ENCODE measurements around the gene G6PC3.
"Not testable (repeated sequence)": the region's sequence is repeated elsewhere in the genome, so short reads cannot be mapped to it uniquely, and the experiment has no call there.

G6PC3 gene

DNA sequence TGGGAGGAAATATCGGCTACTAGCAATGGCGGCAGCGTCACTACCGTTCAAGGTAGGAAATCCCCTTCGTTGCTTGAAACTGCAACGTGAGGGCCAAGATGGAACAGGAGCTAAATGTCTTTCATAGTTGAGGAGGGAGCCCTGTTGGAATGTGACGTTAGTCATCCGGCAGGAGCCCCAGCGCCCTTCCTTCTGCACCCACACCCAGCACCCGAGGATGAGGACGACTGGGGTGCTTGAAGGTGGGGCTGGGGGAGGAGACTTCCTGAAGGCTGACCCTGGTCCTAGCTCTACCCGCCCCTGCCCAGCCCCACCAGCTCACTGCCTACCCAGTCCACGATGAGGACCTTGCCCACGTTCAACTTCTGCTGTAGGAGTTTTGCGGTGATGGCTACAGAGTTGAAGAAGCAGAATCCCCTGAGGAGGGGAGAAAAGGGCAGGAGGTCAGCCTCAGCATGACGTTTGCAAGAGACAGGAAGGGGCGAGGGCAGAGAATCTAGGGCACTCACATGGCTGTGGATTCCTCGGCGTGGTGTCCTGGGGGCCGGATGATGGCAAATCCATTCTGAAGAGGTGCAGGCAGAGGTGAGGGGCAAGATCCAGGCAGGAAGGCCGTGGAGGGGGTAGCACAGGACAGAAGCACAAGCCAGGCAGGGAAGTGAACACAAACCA lies 11.9 kb downstream of the G6PC3 start:
- in situ Hi-C loops (cut with MboI; ENCODE audit: low sequenced_read_pairs) = no loop called here

DNA sequence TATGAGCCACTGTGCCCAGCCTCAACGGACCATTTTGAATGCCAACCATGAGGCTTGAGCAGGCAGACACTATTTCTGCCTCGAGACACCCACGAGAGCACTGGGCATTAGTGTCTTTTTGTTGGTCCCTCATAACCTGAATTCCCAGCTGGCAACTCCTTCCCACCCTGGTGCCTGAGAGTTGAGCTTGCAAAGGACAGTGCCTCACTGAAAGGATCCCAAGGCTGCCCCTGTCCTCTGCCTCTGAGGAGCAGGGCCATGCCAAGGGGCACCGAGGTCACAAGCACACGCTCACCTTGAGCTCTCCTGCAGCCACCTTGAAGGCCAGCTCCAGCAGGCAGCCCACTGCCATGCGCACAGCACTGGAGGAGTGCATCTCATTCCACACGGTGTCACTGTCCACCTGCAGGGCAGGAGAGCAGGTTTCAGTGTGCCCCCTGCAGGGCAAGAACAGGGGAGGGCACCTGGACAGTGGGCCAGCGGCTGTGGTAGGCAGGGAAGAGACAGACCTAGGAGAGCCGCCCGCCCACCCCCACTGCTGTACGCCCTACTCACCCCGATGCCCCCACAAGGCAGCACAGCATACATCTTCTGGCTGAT lies 12.8 kb downstream of the G6PC3 start:
- in situ Hi-C loops (cut with MboI; ENCODE audit: low sequenced_read_pairs) = no loop called here

DNA sequence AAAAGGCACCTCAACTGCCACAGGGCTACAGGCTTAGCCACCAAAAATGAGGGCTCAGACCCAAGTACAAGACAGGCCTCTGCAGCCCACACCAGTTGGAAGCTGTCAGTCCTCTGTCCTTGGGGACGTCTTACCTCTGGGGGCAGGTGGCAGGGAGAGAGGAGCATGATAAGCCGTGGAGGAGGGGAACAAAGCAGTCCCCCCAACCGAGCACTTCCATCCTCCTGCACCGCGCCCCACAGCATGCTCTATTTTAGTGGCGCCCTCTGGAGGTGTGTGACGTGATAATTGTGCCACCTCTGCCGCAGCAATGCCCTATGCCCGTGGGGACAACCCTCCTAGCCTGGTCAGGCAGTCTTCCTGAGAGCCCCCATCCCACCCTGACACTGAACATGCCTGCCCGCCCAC lies 13.6 kb downstream of the G6PC3 start:
- in situ Hi-C loops (cut with MboI; ENCODE audit: low sequenced_read_pairs) = no loop called here

DNA sequence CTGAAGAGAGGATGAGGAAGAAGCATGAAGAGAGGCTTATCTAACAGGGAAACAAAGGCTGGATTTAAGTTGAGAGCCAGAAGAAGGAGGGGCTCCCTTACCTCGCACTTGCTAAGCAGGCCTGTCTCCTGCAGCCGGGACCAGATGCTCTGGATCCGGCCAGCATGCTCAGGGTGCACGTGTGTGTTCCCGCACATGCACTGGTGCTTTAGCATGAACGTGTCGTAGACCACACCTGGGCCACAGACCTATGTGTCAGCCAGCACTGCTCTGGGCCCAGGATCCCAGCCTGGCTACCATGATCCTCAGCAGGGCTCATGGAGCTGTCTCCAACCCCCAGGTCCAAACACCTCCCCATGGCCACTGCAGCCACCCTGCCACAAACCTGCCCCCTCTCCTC lies 14.4 kb downstream of the G6PC3 start:
- in situ Hi-C loops (cut with MboI; ENCODE audit: low sequenced_read_pairs) = no loop called here

DNA sequence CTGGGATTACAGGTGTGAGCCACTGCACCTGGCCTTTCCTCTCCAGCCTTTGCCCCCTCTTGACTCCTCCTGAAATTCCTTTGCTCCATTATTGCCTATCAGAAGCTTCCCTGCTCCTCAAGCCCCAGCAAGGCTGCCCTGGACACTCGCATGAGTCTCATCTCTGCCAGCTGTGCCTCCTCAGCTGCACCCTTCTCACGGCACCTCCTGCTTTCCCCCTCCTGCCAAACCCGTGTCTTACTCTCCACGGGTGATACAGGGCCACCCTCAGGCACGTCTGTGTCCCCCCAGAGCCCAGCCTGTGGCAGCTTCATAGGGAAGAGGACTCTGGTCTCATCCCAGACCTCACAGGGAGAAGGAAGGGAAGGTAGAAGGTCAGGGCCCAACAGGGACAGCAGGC lies 15.4 kb downstream of the G6PC3 start:
- in situ Hi-C loops (cut with MboI; ENCODE audit: low sequenced_read_pairs) = no loop called here

DNA sequence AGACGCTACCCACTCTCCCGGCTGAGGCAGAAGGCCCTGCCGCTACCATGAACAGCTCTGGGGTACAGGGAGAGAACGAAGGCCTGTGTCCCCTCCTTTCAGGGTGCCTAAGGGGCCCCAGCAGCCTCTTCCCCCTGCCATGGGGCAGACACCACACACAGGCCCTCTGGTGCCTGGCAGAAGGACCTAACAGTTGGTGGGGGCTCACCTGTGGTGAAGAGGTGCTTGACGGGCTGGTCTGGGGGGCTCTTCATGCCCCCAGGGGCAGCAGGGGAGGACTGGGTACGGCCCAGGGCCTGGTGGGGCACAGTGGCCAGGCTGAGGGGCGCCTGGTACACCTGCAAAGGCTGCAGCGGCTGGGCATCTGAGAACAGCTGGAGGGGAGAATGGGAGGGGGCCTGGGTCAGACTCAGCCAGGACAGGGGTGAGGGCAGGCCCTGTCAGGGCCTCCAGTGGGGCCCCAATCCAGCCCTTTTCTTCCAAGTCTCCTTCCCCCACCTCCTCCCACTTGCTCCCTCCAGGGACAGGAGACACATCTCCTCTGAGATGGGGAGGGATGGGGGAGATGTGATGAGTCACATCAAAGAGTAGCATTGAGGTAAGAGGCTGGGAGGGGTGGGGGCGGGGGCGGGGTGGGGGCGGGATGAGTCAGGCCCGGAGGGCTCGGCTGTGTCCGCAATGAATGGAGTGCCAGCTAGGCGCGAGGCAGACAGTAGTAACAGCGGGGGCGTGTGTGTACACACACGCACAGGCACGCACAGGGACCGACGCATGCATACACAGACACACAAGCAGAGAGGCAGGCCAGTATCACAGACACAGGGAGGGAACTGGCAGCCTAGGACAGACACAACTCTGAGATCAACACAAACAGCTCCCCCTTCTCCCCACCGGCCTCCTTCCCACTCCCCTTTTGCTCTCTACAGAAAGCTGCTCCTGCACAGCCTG lies 16.1 kb downstream of the G6PC3 start:
- in situ Hi-C loops (cut with MboI; ENCODE audit: low sequenced_read_pairs) = no loop called here

DNA sequence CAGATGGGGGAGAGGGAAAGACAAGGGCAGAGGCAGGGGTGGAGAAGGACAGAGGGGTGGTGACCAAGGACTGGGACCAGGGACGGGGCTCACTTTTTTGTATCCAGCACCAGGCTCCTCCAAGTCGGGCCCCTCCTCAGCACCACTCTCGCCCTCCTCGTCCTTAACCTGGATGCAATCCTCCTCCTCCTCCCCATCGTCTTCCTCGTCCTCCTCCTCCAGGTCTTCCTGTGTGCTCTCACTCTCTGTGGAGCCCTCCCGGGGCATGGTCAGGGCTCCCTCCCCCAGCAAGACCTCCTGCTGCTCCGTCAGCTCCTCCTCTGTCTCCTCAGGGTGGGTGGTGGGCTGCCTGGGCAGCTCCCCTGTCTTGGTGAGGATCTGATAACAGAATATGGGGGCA lies 16.8 kb downstream of the G6PC3 start:
- in situ Hi-C loops (cut with MboI; ENCODE audit: low sequenced_read_pairs) = no loop called here

DNA sequence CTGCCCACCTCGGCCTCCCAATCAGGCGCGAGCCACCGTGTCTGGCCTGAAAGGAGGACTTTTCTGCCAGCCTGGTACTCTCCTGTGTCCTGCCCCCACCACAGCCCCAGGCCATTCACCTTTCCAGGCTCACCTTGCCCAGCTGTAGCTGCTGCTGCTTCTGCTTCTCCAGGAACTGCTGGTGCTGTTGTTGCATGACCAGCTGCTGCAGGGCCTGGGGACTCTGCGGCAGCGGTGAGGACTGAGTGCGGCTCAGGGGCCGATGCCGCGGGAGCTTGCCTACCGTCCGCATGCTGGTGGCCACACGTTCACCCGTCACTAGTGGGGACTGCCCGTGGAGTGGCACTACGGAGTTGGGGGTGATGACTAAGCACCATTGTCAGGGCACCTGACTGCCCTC lies 17.7 kb downstream of the G6PC3 start:
- in situ Hi-C loops (cut with MboI; ENCODE audit: low sequenced_read_pairs) = no loop called here

DNA sequence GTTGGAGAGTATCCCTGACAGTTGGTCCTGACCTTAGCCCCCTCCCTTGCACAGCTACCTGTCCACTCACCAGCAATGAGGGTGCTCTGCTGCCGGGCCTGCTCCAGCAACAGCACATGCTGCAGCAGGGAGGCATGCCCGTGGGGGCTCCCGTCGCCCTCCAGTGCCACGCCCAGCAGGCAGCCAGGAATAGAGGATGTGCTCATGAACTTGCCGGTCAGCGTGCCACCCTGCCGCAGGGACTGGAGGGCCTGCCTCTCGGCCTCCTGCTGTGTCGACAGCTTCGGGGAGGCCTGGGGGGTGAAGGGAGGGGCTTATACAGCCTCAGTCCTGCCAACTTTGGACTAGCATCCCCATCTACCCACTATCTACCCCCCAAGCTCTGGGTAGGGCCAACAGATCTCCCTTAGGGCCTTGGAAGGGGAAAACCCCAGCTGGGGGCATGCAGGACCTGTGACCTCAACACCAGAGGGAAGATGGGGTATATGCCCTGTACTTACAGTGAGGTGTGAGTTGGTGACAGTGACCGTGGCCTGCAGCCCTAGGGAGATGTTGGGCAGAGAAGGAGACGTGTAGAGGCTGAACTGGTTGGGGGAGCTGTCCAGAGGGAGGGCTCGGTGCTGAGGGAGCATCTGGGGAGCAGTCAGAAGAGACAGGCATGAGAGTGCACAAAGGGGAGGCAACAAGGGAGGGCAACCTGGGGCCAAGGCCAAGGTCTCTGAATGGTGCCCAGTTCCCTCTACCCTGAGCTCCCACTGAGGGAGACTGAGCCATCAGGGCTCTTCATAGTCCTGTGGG lies 20.9 kb downstream of the G6PC3 start:
- in situ Hi-C loops (cut with MboI; ENCODE audit: low sequenced_read_pairs) = no loop called here

DNA sequence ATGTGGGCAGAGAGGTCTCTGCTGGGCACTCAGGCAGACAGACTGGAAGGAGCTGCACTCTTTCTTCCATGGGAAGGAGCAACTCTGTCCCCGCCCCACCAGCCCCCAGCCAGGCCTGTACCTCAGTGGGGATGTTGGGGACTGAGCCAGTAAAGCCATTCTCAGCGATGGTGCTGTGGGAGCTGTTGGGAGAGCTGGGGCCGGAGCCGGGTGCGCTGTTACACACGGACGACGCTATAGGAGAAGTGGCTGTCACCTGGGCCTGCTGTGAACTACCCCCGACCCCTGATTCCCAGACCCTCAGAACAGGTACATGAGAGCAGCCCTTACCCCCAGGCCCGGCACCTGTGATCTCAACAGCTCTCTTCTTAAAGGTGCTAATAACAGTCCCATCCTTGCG lies 21.5 kb downstream of the G6PC3 start:
- in situ Hi-C loops (cut with MboI; ENCODE audit: low sequenced_read_pairs) = no loop called here

DNA sequence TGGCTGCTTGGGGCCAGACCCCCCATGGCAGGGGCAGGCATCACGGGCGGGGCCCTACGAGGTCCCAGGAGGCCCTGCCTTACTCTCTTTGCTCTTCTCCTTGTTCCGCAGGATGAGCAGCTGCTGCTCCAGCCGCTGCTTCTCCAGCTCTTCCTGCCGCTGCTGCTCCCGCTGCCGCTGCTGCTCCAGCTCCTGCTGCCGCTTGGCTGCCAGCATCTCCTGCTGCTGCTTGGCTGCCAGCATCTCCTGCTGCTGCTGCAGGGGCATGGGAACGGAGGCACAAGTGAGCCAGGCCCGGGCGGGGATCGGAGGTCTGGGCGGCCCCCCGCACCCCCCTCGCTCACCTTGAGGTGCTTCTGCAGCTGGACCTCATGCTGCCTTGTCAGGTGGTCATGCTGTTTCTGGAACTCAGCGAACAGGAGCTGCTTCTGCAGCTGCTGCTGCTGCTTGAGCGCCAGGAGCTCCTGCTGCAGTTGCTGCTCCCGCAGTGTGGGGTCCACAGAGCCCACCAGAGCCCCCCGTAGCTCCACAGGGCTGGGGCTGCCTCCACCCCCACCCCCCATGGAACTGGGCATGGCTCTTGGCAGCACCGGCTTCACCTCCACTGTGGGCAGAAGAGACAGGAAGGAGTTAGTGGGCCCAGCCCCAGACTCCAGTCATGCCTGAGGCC lies 22.8 kb downstream of the G6PC3 start:
- in situ Hi-C loops (cut with MboI; ENCODE audit: low sequenced_read_pairs) = no loop called here

DNA sequence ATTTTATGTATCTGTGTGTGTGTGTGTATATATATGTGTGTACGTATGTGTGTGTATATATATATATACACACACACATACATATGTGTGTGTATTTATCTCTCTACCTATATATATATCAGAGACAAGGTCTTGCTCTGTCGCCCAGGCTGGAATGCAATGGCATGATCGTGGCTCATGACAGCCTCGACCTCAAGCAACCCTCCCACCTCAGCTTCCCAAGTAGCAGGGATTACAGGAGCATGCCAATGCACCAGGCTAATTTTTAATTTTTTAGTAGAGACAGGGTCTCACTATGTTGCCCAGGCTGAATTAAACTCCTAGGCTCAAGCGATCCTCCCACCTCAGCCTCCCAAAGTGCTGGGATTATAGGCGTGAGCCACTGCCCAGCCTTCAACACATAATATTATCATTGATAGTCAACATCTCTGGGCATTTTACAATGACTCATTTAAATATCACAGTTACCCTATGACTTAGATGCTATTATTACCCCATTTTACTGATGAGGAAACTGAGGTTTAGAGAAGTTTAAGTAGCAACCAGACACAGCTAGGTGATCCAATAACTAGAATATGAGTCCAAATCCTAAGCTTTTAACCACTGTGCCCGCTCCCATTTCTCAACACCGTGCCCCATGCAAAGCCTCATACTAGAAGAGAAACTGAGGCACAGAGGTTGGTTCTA lies 24.3 kb downstream of the G6PC3 start:
- in situ Hi-C loops (cut with MboI; ENCODE audit: low sequenced_read_pairs) = no loop called here

DNA sequence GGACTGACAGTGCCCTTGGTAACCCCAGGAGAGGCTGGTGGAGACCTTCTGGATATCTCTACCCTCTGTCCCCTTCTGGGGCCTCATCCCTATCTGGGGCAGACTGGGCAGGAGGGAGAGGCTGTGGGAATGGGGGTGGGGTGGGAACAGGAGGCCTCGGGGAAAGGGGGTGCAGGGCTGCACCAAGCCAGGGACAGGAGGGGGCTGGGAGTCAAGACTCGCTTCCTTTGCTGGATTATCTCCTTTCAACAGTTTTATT lies 24.8 kb downstream of the G6PC3 start:
- in situ Hi-C loops (cut with MboI; ENCODE audit: low sequenced_read_pairs) = no loop called here

DNA sequence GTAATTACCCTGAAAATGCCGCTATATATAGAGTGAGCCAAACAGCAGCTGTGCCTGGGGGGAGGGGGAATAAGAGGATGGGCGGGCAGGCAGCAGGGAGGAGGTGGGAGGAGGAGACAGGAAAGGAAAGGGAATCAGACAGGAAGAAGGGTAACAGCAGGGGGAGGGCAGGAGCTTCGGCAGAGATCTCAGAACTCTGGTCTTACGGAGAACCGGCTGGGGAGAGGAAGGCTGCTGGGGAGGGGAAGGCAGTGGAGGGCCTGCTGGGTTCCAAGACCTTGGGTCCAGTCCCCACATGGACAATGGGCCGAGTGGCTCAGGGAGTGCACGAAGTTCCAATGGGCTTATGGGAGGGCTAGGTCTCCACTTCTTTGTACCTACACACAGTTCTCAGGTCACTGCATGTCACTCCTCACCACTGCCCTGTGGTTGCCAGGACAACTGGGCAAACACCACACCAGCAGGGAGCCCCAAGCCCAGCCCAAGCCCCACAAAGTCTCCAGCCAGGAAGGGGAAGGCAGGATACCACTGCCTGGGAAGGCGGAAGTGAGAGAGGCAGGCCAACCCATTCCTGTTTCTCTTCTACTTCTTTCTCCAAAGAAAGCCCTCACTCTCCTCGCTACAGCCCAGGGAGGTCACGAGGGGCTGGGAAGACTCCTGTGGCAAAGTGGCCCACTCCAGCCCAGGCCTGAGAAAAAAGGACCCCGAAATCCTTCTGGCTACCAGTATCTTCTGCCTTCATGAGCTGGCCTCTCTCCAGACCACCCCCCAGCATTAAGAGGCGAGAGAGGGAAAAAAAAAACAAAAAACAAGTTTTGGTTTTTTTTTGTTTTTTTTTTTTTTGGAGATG lies 25.3 kb downstream of the G6PC3 start:
- in situ Hi-C loops (cut with MboI; ENCODE audit: low sequenced_read_pairs) = no loop called here

DNA sequence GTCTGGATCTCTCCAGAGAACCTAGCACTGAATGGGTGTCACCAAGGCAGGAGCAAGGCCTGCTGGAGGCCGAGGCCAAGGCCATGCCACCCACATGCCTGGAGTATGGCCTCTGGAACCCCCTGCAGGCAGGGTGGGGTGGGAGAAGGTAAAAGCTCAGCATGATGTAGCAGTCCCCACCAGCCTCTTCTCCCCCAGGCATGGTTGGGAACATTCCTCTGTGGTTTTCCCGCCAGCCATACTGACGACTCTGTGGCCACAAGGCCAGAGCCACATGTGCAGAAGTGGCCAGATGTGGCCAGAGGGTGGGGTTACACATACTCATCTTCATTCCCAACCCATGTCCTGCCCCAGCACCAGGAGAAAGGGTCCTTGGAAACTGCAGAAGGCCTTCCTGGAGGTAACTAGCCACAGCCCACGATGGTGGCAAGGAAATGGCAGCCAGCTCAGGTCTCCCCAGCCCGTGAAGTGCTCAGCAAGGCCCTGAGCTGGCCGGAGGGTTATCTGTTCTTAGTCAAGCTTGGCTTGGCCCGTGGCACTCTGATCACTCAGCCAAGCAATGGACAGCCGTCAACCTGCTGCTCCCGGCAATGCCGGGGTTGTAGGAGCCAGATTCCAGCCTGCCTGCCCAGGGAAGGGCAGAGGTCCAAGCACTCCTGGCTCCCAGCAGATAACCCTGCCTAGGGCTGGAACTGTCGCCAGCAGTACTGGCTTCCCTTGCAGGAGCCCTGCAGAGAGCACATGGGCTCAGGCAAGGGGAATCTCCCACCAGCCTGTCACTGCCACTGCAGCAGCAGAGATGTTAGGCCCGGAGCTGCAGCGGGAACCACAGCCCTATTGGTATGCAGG lies 26.8 kb downstream of the G6PC3 start:
- in situ Hi-C loops (cut with MboI; ENCODE audit: low sequenced_read_pairs) = no loop called here

DNA sequence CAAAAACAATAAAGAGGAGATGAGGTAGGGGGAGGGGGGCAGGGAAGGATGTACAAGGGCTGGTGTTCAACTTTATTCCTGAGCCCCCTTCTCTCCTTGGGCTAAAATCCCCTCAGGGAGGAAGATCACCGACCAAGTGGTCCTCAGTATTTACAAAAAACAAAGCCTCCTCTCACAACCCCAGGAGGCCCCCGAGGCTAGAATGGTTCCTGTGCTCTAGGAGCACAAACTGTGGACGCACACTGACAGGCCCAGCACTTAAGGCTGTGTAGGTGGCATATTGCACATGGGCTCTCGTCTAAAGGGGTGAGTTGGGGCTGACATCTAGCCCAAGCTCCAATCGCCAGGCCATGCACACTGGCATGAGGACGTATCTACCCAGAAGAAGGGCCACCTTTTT lies 31.3 kb downstream of the G6PC3 start:
- in situ Hi-C loops (cut with MboI; ENCODE audit: low sequenced_read_pairs) = not testable (repeated sequence)

DNA sequence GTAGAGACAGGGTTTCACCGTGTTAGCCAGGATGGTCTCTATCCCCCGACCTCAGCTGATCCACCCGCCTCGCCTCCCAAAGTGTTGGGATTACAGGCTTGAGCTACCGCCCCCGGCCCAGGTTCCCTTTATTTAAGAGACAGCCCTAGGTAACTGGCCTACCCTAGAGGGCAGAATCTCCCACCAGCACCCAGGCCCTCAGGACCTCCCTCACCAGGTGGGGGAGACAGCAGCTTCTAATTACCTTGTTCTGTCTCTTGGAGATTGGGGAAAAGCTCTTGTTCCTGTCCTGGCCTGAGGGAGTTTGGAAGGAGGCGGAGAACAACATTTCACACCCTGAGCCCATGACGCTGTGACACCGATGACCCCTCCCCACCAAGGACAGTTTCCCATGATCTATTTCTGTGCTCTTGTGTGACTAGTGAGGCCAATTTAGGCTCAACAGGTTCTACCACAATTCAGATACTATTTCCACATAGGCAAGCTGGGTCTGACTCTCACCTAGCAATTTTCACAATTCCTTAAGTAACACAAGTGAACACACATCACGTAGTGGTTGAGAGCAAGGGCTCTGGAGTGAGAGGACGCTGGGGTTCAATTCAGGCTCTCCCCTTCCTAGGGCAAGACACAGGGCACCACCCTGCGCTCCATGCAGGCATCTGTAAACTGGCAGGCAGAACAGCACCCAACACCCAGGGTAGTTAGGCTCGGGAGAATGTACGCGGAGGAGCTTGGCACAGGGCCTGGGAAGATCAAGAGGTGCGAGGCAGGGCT lies 32.5 kb downstream of the G6PC3 start:
- in situ Hi-C loops (cut with MboI; ENCODE audit: low sequenced_read_pairs) = no loop called here

DNA sequence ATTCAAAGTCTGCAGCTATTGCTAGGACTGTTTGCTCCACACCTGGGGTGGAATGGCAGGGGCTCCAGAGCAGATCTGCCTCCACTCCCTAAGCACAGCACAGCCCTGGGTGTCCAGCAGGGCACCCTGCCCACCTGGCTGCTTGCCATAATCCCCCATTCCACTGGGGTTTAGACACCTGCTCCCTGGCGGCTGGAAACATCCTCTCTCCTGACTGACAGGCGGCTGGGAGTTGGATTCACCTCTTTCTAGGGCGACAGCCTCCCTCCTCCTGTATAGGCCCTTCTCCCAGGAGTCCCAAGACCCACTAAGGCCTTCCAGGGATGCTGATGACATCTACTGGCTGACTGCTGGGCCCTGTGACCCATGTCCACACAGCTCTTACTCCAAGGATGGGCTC lies 34.9 kb downstream of the G6PC3 start:
- in situ Hi-C loops (cut with MboI; ENCODE audit: low sequenced_read_pairs) = no loop called here
